ENCODE measurements around the gene CD86. TPM values are rescaled to one million over a fixed set of nuclear protein-coding genes. Genes with fewer than 3 reads are reported as not detected.

CD86 gene
- total RNA-seq, 1 experiment from 2014 or later = not detected

GRCh38 chr3:122080207-122080587 lies 25.0 kb downstream of the CD86 start:
- DNase-seq (ENCODE audit: low read depth, low spot score) (no peak), ATAC-seq (no peak)
- TF ChIP-seq TCF7L2 (IDR thresholded peaks at IDR 0.05; ENCODE audit: low read depth, low read length) (no peak), SIN3A (IDR thresholded peaks at IDR 0.05; ENCODE audit: borderline replicate concordance, insufficient read depth, low read depth, low read length) (no peak), POLR2AphosphoS5 (IDR thresholded peaks at IDR 0.05; ENCODE audit: low read depth, low read length) (no peak), CTCF (IDR thresholded peaks at IDR 0.05) (no peak)
- TF ChIP-seq, protein P1, sequence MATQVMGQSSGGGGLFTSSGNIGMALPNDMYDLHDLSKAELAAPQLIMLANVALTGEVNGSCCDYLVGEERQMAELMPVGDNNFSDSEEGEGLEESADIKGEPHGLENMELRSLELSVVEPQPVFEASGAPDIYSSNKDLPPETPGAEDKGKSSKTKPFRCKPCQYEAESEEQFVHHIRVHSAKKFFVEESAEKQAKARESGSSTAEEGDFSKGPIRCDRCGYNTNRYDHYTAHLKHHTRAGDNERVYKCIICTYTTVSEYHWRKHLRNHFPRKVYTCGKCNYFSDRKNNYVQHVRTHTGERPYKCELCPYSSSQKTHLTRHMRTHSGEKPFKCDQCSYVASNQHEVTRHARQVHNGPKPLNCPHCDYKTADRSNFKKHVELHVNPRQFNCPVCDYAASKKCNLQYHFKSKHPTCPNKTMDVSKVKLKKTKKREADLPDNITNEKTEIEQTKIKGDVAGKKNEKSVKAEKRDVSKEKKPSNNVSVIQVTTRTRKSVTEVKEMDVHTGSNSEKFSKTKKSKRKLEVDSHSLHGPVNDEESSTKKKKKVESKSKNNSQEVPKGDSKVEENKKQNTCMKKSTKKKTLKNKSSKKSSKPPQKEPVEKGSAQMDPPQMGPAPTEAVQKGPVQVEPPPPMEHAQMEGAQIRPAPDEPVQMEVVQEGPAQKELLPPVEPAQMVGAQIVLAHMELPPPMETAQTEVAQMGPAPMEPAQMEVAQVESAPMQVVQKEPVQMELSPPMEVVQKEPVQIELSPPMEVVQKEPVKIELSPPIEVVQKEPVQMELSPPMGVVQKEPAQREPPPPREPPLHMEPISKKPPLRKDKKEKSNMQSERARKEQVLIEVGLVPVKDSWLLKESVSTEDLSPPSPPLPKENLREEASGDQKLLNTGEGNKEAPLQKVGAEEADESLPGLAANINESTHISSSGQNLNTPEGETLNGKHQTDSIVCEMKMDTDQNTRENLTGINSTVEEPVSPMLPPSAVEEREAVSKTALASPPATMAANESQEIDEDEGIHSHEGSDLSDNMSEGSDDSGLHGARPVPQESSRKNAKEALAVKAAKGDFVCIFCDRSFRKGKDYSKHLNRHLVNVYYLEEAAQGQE (IDR thresholded peaks at IDR 0.05; ENCODE audit: insufficient read depth in 1 of 2, low read depth in 2 of 2, low read length in 1 of 2) = no peak
- intact Hi-C loops (cut with micrococcal nuclease; ENCODE audit: unreplicated experiment) (no loop called here), in situ Hi-C loops (cut with HindIII; ENCODE audit: low pct_unique_long_range_greater_than_20kb, low sequenced_read_pairs) (no loop called here)
- Histone ChIP-seq H3K4me3 (ENCODE audit: low read depth in 2 of 2, low read length in 2 of 2) (no peak overlapping the region), H3K27me3 (ENCODE audit: control insufficient read depth, insufficient read depth, low read length) (peaks cover 13% of the 10 kb centered on the region; the same call in 1 of the 2 replicates), H3K4me1 (ENCODE audit: control insufficient read depth, insufficient read depth, low read length) (no peaks in the 10 kb centered on the region), H3K9me3 (ENCODE audit: control insufficient read depth, insufficient read depth, low read depth, low read length) (no peaks in the 10 kb centered on the region), H3K36me3 (ENCODE audit: control insufficient read depth, insufficient read depth, low read length) (no peaks in the 10 kb centered on the region), H3K27ac (ENCODE audit: low read length) (no peak overlapping the region)
- ChIA-PET POLR2A (no interaction called here), CTCF (no interaction called here)
- no TSS peak for BruUV-seq (replicated peaks)

GRCh38 chr3:122081543-122082247 lies 26.5 kb downstream of the CD86 start:
- intact Hi-C loops (cut with micrococcal nuclease; ENCODE audit: unreplicated experiment) (no loop called here), in situ Hi-C loops (cut with HindIII; ENCODE audit: low pct_unique_long_range_greater_than_20kb, low sequenced_read_pairs) (no loop called here)
- ATAC-seq (no peak), DNase-seq (ENCODE audit: low read depth, low spot score) (no peak)
- Histone ChIP-seq H3K9me3 (ENCODE audit: control insufficient read depth, insufficient read depth, low read depth, low read length) (no peaks in the 10 kb centered on the region), H3K27ac (ENCODE audit: low read length) (no peak overlapping the region), H3K27me3 (ENCODE audit: control insufficient read depth, insufficient read depth, low read length) (peaks cover 13% of the 10 kb centered on the region), H3K4me1 (ENCODE audit: control insufficient read depth, insufficient read depth, low read length) (no peaks in the 10 kb centered on the region), H3K4me3 (ENCODE audit: low read depth in 2 of 2, low read length in 2 of 2) (no peak overlapping the region), H3K36me3 (ENCODE audit: control insufficient read depth, insufficient read depth, low read length) (no peaks in the 10 kb centered on the region)
- CTCF ChIA-PET = no interaction called here
- no TSS peak for BruUV-seq (replicated peaks)
- POLR2A ChIA-PET = no interaction called here
- no peak for TF ChIP-seq TCF7L2 (IDR thresholded peaks at IDR 0.05; ENCODE audit: low read depth, low read length)

DNA sequence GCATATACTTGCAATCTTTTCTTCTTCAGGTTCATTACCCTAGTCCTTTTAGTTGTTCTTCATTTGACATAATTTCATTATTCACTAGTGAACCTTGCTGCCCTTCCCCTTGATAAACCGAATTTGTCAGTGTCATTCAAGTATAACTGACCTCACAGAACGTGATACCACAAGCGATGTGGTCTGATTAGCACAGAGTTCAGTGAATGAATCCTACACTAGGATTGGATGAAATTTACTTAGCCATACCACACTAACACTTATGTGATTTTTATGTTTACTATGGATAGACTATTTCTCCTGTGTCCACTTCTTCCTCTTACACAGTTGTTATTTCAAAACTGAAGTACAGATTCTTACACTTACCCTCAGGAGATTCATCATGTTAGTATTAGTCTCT lies 27.2 kb downstream of the CD86 start:
- ChIA-PET POLR2A (no interaction called here), CTCF (no interaction called here)
- DNase-seq (ENCODE audit: low read depth, low spot score) = no peak
- TF ChIP-seq TCF7L2 (IDR thresholded peaks at IDR 0.05; ENCODE audit: low read depth, low read length) = no peak
- TF ChIP-seq SIN3A (IDR thresholded peaks at IDR 0.05; ENCODE audit: borderline replicate concordance, insufficient read depth, low read depth, low read length) = no peak
- no peak for TF ChIP-seq POLR2AphosphoS5 (IDR thresholded peaks at IDR 0.05; ENCODE audit: low read depth, low read length)
- TF ChIP-seq CTCF (IDR thresholded peaks at IDR 0.05) = no peak
- TF ChIP-seq, protein P1 (IDR thresholded peaks at IDR 0.05; ENCODE audit: insufficient read depth in 1 of 2, low read depth in 2 of 2, low read length in 1 of 2) = no peak
- H3K9me3 ChIP-seq (ENCODE audit: control insufficient read depth, insufficient read depth, low read depth, low read length) = no peaks in the 10 kb centered on the region
- intact Hi-C loops (cut with micrococcal nuclease; ENCODE audit: unreplicated experiment) = no loop called here
- no TSS peak for BruUV-seq (replicated peaks)
- in situ Hi-C loops (cut with HindIII; ENCODE audit: low pct_unique_long_range_greater_than_20kb, low sequenced_read_pairs) = no loop called here
- no peak for ATAC-seq
- H3K36me3 ChIP-seq (ENCODE audit: control insufficient read depth, insufficient read depth, low read length) = no peaks in the 10 kb centered on the region
- no peak overlapping the region for H3K4me3 ChIP-seq (ENCODE audit: low read depth in 2 of 2, low read length in 2 of 2)
- H3K4me1 ChIP-seq (ENCODE audit: control insufficient read depth, insufficient read depth, low read length) = no peaks in the 10 kb centered on the region
- peaks cover 13% of the 10 kb centered on the region for H3K27me3 ChIP-seq (ENCODE audit: control insufficient read depth, insufficient read depth, low read length)
- no peak overlapping the region for H3K27ac ChIP-seq (ENCODE audit: low read length)
